ENCODE results near the gene CAMK2N1. TPM values are rescaled to one million over a fixed set of nuclear protein-coding genes. Genes with fewer than 3 reads are reported as not detected.
"Not testable (repeated sequence)": the region's sequence is repeated elsewhere in the genome, so short reads cannot be mapped to it uniquely, and the experiment has no call there.

The CAMK2N1 gene
- total RNA-seq, 1 donor, result 0.73 TPM

GRCh38 chr1:20505488-20505887 is 19.5 kb upstream of the CAMK2N1 start:
- H3K4me3 ChIP-seq (ENCODE audit: low read length), result no peak overlapping the region
- H3K4me1 ChIP-seq (ENCODE audit: insufficient read depth, low read length), result peaks cover 30% of the 10 kb centered on the region
- no peaks in the 10 kb centered on the region for H3K9me3 ChIP-seq (ENCODE audit: low read depth, low read length)
- H3K27me3 ChIP-seq (ENCODE audit: insufficient read depth, low read length), result no peaks in the 10 kb centered on the region

DNA sequence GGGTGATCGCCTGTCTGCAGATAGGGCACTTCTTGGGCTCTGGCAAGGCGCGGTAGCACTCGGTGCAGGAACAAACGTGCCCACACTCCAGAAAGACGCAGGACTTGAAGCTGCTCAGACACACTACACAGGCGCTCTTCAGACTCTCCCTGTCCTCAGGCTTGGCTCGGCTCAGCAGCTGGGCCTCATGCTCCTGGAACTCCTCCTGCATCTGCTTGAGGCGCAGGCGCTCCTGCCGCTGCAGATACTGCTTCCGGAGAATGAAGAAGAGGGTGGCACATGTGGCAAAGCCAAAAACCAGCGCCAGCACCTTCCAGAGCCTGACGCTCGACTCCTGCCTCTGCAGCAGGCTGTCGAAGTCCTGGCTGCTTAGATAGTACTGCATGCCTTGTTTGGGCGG is 14.7 kb upstream of the CAMK2N1 start:
- Histone ChIP-seq H3K27me3 (ENCODE audit: insufficient read depth, low read length) (no peaks in the 10 kb centered on the region), H3K4me1 (ENCODE audit: insufficient read depth, low read length) (peaks cover 5% of the 10 kb centered on the region), H3K4me3 (ENCODE audit: low read length) (no peak overlapping the region), H3K9me3 (ENCODE audit: low read depth, low read length) (no peaks in the 10 kb centered on the region)

DNA sequence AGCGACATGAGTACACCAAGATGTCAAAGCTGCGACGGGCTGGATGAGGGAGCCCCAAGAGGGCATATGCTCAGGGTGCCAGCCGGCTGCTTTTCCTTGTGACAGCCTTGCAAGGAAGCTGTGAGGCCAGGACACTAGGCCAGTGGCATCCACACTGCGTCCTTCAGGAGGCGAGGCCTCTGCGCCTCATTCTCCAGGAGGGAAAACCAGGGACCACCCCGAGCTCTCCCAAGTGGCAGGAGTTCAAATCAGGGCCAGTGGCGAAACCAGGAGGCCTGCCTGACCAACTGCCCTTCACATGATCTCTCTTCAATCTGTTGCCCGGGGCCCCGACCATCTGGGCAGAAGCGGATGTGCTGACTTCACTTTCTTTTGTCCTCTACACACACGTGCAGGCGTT is 13.7 kb upstream of the CAMK2N1 start:
- Histone ChIP-seq H3K4me3 (ENCODE audit: low read length) (no peak overlapping the region), H3K4me1 (ENCODE audit: insufficient read depth, low read length) (no peaks in the 10 kb centered on the region), H3K9me3 (ENCODE audit: low read depth, low read length) (no peaks in the 10 kb centered on the region), H3K27me3 (ENCODE audit: insufficient read depth, low read length) (no peaks in the 10 kb centered on the region)

DNA sequence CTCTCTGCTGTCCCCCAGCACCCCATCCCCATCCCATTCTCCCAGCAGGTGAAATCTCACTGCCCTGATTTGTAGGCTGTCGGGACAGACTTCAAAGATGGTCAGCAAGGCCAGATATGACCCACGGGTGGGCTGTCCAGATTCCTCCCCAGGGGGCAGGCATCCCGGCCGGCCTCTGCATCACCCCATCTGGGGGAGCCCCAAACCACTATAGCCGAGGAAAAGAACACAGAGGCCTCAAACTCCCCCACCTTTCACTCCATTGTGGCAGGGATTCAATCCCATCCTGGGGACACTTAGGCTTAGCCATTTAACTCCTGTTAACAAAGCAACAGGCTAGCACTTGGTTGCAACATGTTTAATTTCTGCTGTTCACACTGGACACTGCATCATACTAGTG is 13.1 kb upstream of the CAMK2N1 start:
- Histone ChIP-seq H3K4me3 (ENCODE audit: low read length) (no peak overlapping the region), H3K4me1 (ENCODE audit: insufficient read depth, low read length) (peaks cover 2% of the 10 kb centered on the region), H3K27me3 (ENCODE audit: insufficient read depth, low read length) (no peaks in the 10 kb centered on the region), H3K9me3 (ENCODE audit: low read depth, low read length) (no peaks in the 10 kb centered on the region)

DNA sequence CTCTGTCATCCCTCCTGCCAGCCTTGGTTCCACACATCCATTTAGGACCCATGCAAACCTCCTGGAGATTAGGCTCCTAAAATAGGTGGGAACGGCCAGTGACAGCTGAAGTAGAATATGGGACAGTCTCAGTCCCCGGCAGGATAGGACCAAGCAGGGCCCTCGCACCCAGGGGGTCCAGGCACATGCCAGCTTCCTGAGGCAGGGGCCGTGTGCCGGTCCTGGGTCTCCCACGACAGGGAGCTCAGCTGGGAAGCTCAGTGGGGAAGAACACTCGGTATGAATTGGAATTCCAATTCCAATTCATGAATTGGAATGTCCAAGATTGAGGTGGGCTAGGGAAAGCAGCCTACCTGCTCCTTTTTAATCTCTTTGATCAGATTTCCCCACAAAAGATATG is 12.1 kb upstream of the CAMK2N1 start:
- no peak overlapping the region for H3K4me3 ChIP-seq (ENCODE audit: low read length)
- H3K27me3 ChIP-seq (ENCODE audit: insufficient read depth, low read length), result no peaks in the 10 kb centered on the region
- peaks cover 12% of the 10 kb centered on the region for H3K4me1 ChIP-seq (ENCODE audit: insufficient read depth, low read length)
- H3K9me3 ChIP-seq (ENCODE audit: low read depth, low read length), result no peaks in the 10 kb centered on the region

DNA sequence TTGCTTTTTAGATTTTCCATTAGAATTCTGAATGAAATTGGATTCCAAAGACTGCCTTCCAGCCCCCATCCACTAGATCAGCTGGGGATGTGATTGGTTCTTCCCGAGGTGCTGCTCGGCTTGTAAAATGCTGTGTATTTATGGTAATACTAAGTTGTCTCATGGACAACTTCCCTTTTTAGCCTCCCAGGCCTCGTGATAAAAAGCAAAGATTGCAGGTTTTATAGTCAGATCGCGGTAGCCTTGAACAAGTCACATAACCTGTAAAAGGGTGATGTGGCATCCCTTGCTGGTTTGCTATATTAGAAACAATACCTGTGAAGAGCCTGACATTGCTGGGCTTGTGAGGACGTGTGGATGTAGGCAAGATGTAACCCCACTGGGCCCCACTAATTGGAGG is 11.5 kb upstream of the CAMK2N1 start:
- Histone ChIP-seq H3K27me3 (ENCODE audit: insufficient read depth, low read length) (no peaks in the 10 kb centered on the region), H3K4me1 (ENCODE audit: insufficient read depth, low read length) (peaks cover 14% of the 10 kb centered on the region), H3K9me3 (ENCODE audit: low read depth, low read length) (no peaks in the 10 kb centered on the region), H3K4me3 (ENCODE audit: low read length) (no peak overlapping the region)

DNA sequence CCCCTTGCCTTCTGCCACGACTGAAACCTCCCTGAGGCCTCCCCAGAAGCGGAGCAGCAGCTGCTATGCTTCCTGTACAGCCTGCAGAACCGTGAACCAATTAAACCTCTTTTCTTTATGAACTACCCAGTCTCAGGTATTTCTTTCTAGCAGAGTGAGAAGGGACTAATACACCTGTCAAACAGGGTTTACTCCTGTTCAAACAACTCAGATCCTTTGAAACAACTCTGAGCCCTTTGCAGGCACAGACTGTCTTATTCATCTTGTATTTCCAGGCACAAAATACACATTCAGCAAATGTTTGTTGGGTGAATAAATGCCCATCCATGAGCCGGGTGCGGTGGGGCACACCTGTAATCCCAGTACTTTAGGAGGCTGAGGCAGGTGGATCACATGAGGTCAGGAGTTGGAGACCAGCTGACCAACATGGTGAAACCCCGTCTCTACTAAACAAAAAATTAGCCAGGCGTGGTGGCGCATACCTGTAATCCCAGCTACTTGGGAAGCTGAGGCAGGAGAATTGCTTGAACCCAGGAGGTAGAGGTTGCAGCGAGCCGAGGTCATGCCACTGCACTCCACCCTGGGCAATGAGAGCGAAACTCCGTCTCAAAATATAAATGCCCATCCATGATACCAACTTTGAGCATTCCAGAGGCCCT is 10.8 kb upstream of the CAMK2N1 start:
- H3K27me3 ChIP-seq (ENCODE audit: insufficient read depth, low read length); H3K4me3 ChIP-seq (ENCODE audit: low read length); H3K9me3 ChIP-seq (ENCODE audit: low read depth, low read length): not testable (repeated sequence)
- H3K4me1 ChIP-seq (ENCODE audit: insufficient read depth, low read length), result peaks cover 14% of the 10 kb centered on the region

DNA sequence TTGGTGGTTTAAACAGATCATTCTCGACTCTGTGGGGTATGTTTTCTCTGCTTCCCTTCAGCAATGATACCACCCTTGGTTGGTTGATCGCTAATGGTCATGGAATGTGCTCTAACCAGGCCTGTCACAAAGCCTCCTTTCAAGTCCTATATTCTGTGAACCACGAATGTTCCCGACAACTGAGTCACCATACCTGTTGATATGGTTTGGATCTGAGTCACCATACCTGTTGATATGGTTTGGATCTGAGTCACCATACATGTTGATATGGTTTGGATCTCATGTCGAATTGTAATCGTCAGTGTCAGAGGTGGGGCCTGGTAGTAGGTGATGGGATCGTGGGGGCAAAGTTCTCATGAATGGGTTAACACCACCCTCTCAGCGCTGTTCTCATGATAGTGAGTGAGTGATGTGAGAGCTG is 10.2 kb upstream of the CAMK2N1 start:
- Histone ChIP-seq H3K9me3 (ENCODE audit: low read depth, low read length) (no peaks in the 10 kb centered on the region), H3K4me3 (ENCODE audit: low read length) (no peak overlapping the region), H3K27me3 (ENCODE audit: insufficient read depth, low read length) (no peaks in the 10 kb centered on the region), H3K4me1 (ENCODE audit: insufficient read depth, low read length) (peaks cover 14% of the 10 kb centered on the region)

DNA sequence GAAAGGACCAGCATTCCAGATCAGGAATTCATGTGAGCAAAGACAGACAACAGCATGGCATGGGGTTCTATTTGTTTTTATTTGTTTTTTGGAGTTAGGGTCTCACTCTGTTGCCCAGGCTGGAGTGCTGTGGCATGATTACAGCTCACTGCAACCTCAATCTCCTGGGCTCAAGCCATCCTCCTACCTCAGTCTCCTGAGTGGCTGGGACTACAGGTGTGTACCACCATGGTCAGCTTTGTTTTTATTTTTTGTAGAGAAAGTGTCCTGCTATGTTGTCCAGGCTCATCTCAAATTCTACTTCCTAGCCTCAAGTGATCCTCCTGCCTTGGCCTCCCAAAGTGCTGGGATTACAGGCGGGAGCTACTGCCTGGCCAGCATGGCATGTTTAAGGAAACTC is 9.7 kb upstream of the CAMK2N1 start:
- no peaks in the 10 kb centered on the region for H3K27me3 ChIP-seq (ENCODE audit: insufficient read depth, low read length)
- H3K9me3 ChIP-seq (ENCODE audit: low read depth, low read length), result no peaks in the 10 kb centered on the region

GRCh38 chr1:20494609-20495311 is 8.8 kb upstream of the CAMK2N1 start:
- Histone ChIP-seq H3K4me3 (ENCODE audit: low read length) (no peak overlapping the region), H3K27me3 (ENCODE audit: insufficient read depth, low read length) (peaks cover 3% of the 10 kb centered on the region), H3K4me1 (ENCODE audit: insufficient read depth, low read length) (peaks cover 14% of the 10 kb centered on the region), H3K9me3 (ENCODE audit: low read depth, low read length) (no peaks in the 10 kb centered on the region)

More for the DNA sequence above, 9.7 kb upstream of the CAMK2N1 start:
- Histone ChIP-seq H3K4me3 (ENCODE audit: low read length) (no peak overlapping the region), H3K4me1 (ENCODE audit: insufficient read depth, low read length) (peaks cover 14% of the 10 kb centered on the region)

- H3K4me3 ChIP-seq (ENCODE audit: low read length), result no peak overlapping the region
- H3K9me3 ChIP-seq (ENCODE audit: low read depth, low read length), result no peaks in the 10 kb centered on the region
Observed at GRCh38 chr1:20493839-20494608, 8.0 kb upstream of the CAMK2N1 start.

DNA sequence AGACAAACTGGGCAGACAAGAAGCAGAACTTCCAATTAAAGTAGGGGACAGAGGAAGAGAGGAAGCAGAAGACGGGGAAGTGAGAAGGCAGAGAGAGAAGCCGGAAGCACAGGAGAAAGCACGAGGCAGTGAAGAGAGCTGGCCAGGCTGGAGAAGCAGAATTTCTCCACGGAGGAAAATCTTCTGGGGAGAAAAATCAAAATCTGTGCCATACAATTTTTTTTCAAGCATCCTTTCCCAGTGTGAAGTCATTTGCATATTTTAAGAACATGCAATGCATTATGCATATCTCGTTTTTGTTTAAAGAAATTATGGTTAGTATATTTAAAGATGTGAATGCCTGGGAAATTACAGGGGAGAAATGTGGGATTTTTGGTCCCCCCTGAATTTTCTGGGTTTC is 7.3 kb upstream of the CAMK2N1 start:
- Histone ChIP-seq H3K4me1 (ENCODE audit: insufficient read depth, low read length) (peaks cover 14% of the 10 kb centered on the region), H3K4me3 (ENCODE audit: low read length) (no peak overlapping the region), H3K9me3 (ENCODE audit: low read depth, low read length) (no peaks in the 10 kb centered on the region), H3K27me3 (ENCODE audit: insufficient read depth, low read length) (peaks cover 10% of the 10 kb centered on the region)

More at GRCh38 chr1:20493839-20494608, 8.0 kb upstream of the CAMK2N1 start:
- peaks cover 14% of the 10 kb centered on the region for H3K4me1 ChIP-seq (ENCODE audit: insufficient read depth, low read length)
- peaks cover 3% of the 10 kb centered on the region for H3K27me3 ChIP-seq (ENCODE audit: insufficient read depth, low read length)

DNA sequence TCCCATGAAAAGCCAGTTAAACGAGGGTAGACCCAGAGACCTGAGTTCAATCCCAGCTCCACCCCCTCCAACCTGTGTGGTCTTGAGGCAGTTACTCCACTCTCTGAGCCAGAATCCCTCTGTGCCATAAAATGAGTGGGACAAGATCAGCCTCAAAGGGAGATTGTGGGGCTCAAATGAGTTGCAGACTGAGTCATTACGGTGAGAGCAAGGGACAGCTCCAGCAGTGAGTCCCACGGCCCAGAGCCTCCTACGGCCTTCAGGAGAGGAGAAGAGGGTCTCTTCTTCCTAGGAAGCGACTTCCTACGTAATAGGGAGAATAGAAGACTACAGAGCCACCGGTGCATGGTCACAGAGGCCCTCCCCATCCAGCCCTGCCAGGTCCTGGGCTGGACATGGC is 6.7 kb upstream of the CAMK2N1 start:
- H3K9me3 ChIP-seq (ENCODE audit: low read depth, low read length), result no peaks in the 10 kb centered on the region
- no peak overlapping the region for H3K4me3 ChIP-seq (ENCODE audit: low read length)
- peaks cover 15% of the 10 kb centered on the region for H3K27me3 ChIP-seq (ENCODE audit: insufficient read depth, low read length)
- peaks cover 14% of the 10 kb centered on the region for H3K4me1 ChIP-seq (ENCODE audit: insufficient read depth, low read length)

GRCh38 chr1:20491866-20492265 is 5.9 kb upstream of the CAMK2N1 start:
- Histone ChIP-seq H3K4me1 (ENCODE audit: insufficient read depth, low read length) (peaks cover 14% of the 10 kb centered on the region), H3K27me3 (ENCODE audit: insufficient read depth, low read length) (peaks cover 24% of the 10 kb centered on the region), H3K9me3 (ENCODE audit: low read depth, low read length) (no peaks in the 10 kb centered on the region), H3K4me3 (ENCODE audit: low read length) (no peak overlapping the region)

- Histone ChIP-seq H3K4me3 (ENCODE audit: low read length) (no peak overlapping the region), H3K4me1 (ENCODE audit: insufficient read depth, low read length) (peaks cover 14% of the 10 kb centered on the region), H3K9me3 (ENCODE audit: low read depth, low read length) (no peaks in the 10 kb centered on the region), H3K27me3 (ENCODE audit: insufficient read depth, low read length) (peaks cover 26% of the 10 kb centered on the region)
Observed at GRCh38 chr1:20491178-20491577, 5.2 kb upstream of the CAMK2N1 start.

Data from mononuclear cell (primary cell).